ENCODE results near the gene ARCN1. TPM values are rescaled to one million over a fixed set of nuclear protein-coding genes. Genes with fewer than 3 reads are reported as not detected.
"Not testable (repeated sequence)": the region's sequence is repeated elsewhere in the genome, so short reads cannot be mapped to it uniquely, and the experiment has no call there.

Gene ARCN1
- total RNA-seq, 6 donors from 2014 or later = 29.3 to 121 (median 94.6) TPM

DNA sequence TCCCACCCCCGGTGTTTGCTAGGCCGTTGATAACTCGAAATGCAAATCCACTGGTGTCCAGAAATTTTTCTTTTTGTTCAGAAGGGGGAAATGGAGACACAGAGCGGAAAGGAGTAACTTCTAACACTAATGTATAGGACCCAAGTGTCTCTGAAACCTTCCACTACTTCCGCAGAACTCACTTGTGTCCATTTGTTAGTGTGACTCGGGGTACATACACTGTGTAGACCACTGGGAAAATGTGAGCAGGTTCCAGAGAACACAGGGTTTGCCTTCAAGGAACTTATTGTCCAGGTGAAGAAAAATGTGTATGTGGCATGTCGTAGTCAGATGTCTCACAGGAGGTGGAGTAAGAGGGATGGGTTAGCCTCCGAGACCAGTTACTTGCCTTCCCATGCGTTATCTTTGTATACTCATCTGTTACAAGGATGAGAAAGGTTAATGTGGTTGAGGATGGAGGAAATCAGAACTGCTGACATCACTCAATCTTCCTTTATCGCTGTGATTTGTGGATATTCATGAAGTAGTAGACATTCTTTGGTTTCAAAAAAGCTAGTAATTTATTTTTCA, 857 bp downstream of the ARCN1 start:
- Histone ChIP-seq H3K4me1 (peaks cover 26 to 47% (median 37%) of the 10 kb centered on the region in 4 donors), H3K9me3 (no peaks in the 10 kb centered on the region), H3K27ac (peak overlapping the region; percentile 97 to 99 (median 98)), H3K36me3 (peaks cover 0 to 5% (median 0%) of the 10 kb centered on the region in 4 donors), H3K27me3 (no peaks in the 10 kb centered on the region), H3K4me3 (peak overlapping the region; percentile 69 to 99 (median 80))
- DNase-seq (no peak), ATAC-seq (ENCODE audit: low FRiP score in 2 of 2) (peak; percentile 42 to 48)
- TF ChIP-seq EP300 (IDR thresholded peaks at IDR 0.05) (no peak), POLR2A (IDR thresholded peaks at IDR 0.05) (no peak), CTCF (IDR thresholded peaks at IDR 0.05) (no peak), POLR2AphosphoS5 (IDR thresholded peaks at IDR 0.05) (no peak)
- 2 to 7% methylated on average over 10 of the region's 10 CpGs for WGBS, 2 donors

GRCh38 chr11:118574636-118575035, 2.4 kb downstream of the ARCN1 start:
- Histone ChIP-seq H3K36me3 (peaks cover 0 to 5% (median 0%) of the 10 kb centered on the region in 4 donors), H3K27ac (no peak overlapping the region), H3K4me3 (peak overlapping the region in 1 of 4 donors; percentile 99), H3K27me3 (no peaks in the 10 kb centered on the region), H3K4me1 (peaks cover 26 to 47% (median 39%) of the 10 kb centered on the region in 4 donors), H3K9me3 (no peaks in the 10 kb centered on the region)
- no peak for TF ChIP-seq CTCF (IDR thresholded peaks at IDR 0.05)
- TF ChIP-seq POLR2AphosphoS5 (IDR thresholded peaks at IDR 0.05) = no peak
- no peak for TF ChIP-seq EP300 (IDR thresholded peaks at IDR 0.05)
- no peak for TF ChIP-seq POLR2A (IDR thresholded peaks at IDR 0.05)
- 87 to 88% methylated on average over 7 of the region's 7 CpGs for WGBS, 2 donors
- ATAC-seq (ENCODE audit: low FRiP score in 2 of 2) (no peak), DNase-seq (no peak)

GRCh38 chr11:118577995-118578394, 5.8 kb downstream of the ARCN1 start:
- Histone ChIP-seq H3K4me1 (peaks cover 26 to 53% (median 33%) of the 10 kb centered on the region in 4 donors), H3K36me3 (peaks cover 7 to 30% (median 11%) of the 10 kb centered on the region in 4 donors)
- H3K27me3 ChIP-seq; H3K9me3 ChIP-seq; H3K27ac ChIP-seq; H3K4me3 ChIP-seq; DNase-seq; ATAC-seq (ENCODE audit: low FRiP score in 2 of 2): not testable (repeated sequence)

DNA sequence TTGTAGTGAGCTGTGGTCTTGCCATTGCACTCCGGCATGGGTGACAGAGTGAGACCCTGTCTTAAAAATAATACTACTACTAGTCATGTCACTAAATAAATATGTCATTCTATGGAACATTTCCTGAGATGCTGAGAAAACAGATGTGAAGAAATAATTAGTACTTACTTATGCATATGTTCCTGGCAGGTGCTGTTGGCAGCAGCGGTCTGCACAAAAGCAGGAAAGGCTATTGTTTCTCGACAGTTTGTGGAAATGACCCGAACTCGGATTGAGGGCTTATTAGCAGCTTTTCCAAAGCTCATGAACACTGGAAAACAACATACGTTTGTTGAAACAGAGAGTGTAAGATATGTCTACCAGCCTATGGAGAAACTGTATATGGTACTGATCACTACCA, 8.8 kb downstream of the ARCN1 start:
- no peak overlapping the region for H3K4me3 ChIP-seq
- TF ChIP-seq EP300 (IDR thresholded peaks at IDR 0.05) = no peak
- TF ChIP-seq POLR2A (IDR thresholded peaks at IDR 0.05) = no peak
- no peak for TF ChIP-seq POLR2AphosphoS5 (IDR thresholded peaks at IDR 0.05)
- no peak for TF ChIP-seq CTCF (IDR thresholded peaks at IDR 0.05)
- H3K36me3 ChIP-seq = peaks cover 35 to 61% (median 38%) of the 10 kb centered on the region in 4 donors
- no peak for DNase-seq
- no peaks in the 10 kb centered on the region for H3K9me3 ChIP-seq
- H3K4me1 ChIP-seq = peaks cover 0 to 23% (median 8%) of the 10 kb centered on the region in 4 donors
- WGBS, 2 donors = 61 to 65% methylated on average over 6 of the region's 6 CpGs
- peak overlapping the region in 1 of 4 donors; percentile 57 for H3K27ac ChIP-seq
- ATAC-seq (ENCODE audit: low FRiP score in 2 of 2) = no peak
- H3K27me3 ChIP-seq = no peaks in the 10 kb centered on the region

- Histone ChIP-seq H3K36me3 (peaks cover 68 to 100% (median 91%) of the 10 kb centered on the region in 4 donors), H3K27ac (no peak overlapping the region), H3K4me1 (no peaks in the 10 kb centered on the region), H3K27me3 (no peaks in the 10 kb centered on the region), H3K9me3 (no peaks in the 10 kb centered on the region), H3K4me3 (no peak overlapping the region)
- 80 to 100% methylated on average over 1 of the region's 1 CpG for WGBS, 2 donors
- TF ChIP-seq CTCF (IDR thresholded peaks at IDR 0.05) = no peak
- no peak for TF ChIP-seq EP300 (IDR thresholded peaks at IDR 0.05)
- DNase-seq (no peak), ATAC-seq (ENCODE audit: low FRiP score in 2 of 2) (no peak)
Observed at GRCh38 chr11:118587952-118588351, 15.7 kb downstream of the ARCN1 start.

All from upper lobe of left lung (tissue), 6 donors.